ENCODE measurements around the gene HAGH.
"Not testable (repeated sequence)": the region's sequence is repeated elsewhere in the genome, so short reads cannot be mapped to it uniquely, and the experiment has no call there.

Gene HAGH

GRCh38 chr16:1826691-1827573, at the start of gene HAGH, which contains the start of gene FAHD1:
Gene HAGH, minus strand, starts transcription at chr16:1826825. Its CDS starts 38 bp downstream, at chr16:1826787.
Gene FAHD1, plus strand, starts transcription at chr16:1827206. Its CDS starts 33 bp downstream, at chr16:1827239.
- peak; percentile 94 for DNase-seq

- DNase-seq = not testable (repeated sequence)
These were observed 49.4 kb upstream of the HAGH start for GRCh38 chr16:1876066-1876465.

GRCh38 chr16:1874854-1875253, 48.2 kb upstream of the HAGH start:
- no peak for DNase-seq

- peak; percentile 19 for DNase-seq
These were observed 45.5 kb upstream of the HAGH start, which contains the start of gene MEIOB for GRCh38 chr16:1871974-1872635. Gene MEIOB, minus strand, starts transcription at chr16:1872164. Its CDS starts 3,989 bp downstream, at chr16:1868175.

GRCh38 chr16:1870365-1871082, 43.9 kb upstream of the HAGH start:
- no peak for DNase-seq

GRCh38 chr16:1865902-1866690, 39.5 kb upstream of the HAGH start:
- no peak for DNase-seq

GRCh38 chr16:1863681-1864460, 37.2 kb upstream of the HAGH start:
- peak; percentile 44 for DNase-seq

- DNase-seq = no peak
These were observed 35.8 kb upstream of the HAGH start for GRCh38 chr16:1862394-1862793.

GRCh38 chr16:1861730-1862129, 35.1 kb upstream of the HAGH start:
- no peak for DNase-seq

- no peak for DNase-seq
These were observed 33.0 kb upstream of the HAGH start for GRCh38 chr16:1859650-1860049.

GRCh38 chr16:1858189-1858865, 31.7 kb upstream of the HAGH start:
- DNase-seq = no peak

- DNase-seq = no peak
These were observed 30.9 kb upstream of the HAGH start for GRCh38 chr16:1857433-1858097.

- DNase-seq = no peak
These were observed 25.2 kb upstream of the HAGH start for GRCh38 chr16:1851793-1852192.

GRCh38 chr16:1850981-1851380, 24.4 kb upstream of the HAGH start:
- no peak for DNase-seq

- DNase-seq = no peak
These were observed 19.8 kb upstream of the HAGH start for GRCh38 chr16:1846416-1846815.

GRCh38 chr16:1845985-1846384, 19.4 kb upstream of the HAGH start:
- DNase-seq = no peak

GRCh38 chr16:1839554-1839953, 12.9 kb upstream of the HAGH start:
- no peak for DNase-seq

- no peak for DNase-seq
These were observed 7.5 kb upstream of the HAGH start for GRCh38 chr16:1834096-1834495.

- DNase-seq = no peak
These were observed 6.3 kb upstream of the HAGH start for GRCh38 chr16:1832838-1833454.

Data from CD4-positive, alpha-beta T cell treated with Interleukin-12 subunit alpha and Interleukin-12 subunit beta, for 1 hour (primary cell).